K562 (cell line): Measurements from ENCODE around the gene BCAM. TPM values are rescaled to one million over a fixed set of nuclear protein-coding genes. Genes with fewer than 3 reads are reported as not detected.

Experiments used
- FOXP1 ChIP-seq: sonication (generic); formaldehyde crosslinking; IDR thresholded peaks from 2 replicates; pipeline ENCODE4 v1.8.0; 2022; ENCODE audit warnings: mild to moderate bottlenecking, missing genetic modification reagents
- HBP1 ChIP-seq: fragments of 450-650 bp; formaldehyde crosslinking; IDR thresholded peaks from 2 replicates; pipeline ENCODE4 v1.4.0; 2022; ENCODE audit warnings: missing genetic modification characterization
- JUND ChIP-seq, 2 experiments: IDR thresholded peaks; 2 replicates in 1 of 2; 3 replicates in 1 of 2; pipeline ENCODE4 v1.6.1; 2011; ENCODE audit warnings: borderline replicate concordance in 2 of 2, low read depth in 2 of 2, low read length in 2 of 2, improper control_type of control experiment in 1 of 2, missing biosample characterization in 1 of 2, missing genetic modification characterization in 1 of 2, missing genetic modification reagents in 1 of 2
- KDM2B ChIP-seq: fragments of 250-450 bp; sonication (Bioruptor Pico); IDR thresholded peaks from 2 replicates; pipeline ENCODE4 v1.8.0; 2021; ENCODE audit warnings: mild to moderate bottlenecking, moderate library complexity
- MEIS2 ChIP-seq: fragments of 450-650 bp; IDR thresholded peaks from 2 replicates; pipeline ENCODE4 v1.6.1; 2014; ENCODE audit warnings: mild to moderate bottlenecking; ENCODE audit not compliant: partially characterized antibody
- NFRKB ChIP-seq: fragments of 450-650 bp; IDR thresholded peaks from 2 replicates; pipeline ENCODE4 v1.6.1; 2016; ENCODE audit warnings: low read depth
- PHB ChIP-seq: fragments of 250-450 bp; sonication (Bioruptor Pico); IDR thresholded peaks from 2 replicates; pipeline ENCODE4 v1.5.0; 2021
- SMAD2 ChIP-seq: fragments of 150-350 bp; IDR thresholded peaks from 2 replicates; pipeline ENCODE4 v1.6.1; 2014; ENCODE audit warnings: low read depth, mild to moderate bottlenecking, low read length
- ZNF197 ChIP-seq: fragments of 200-800 bp; sonication (Bioruptor generic); IDR thresholded peaks from 2 replicates; pipeline ENCODE4 v1.6.1; 2016; ENCODE audit warnings: low read depth, missing genetic modification characterization, missing compliant biosample characterization
- ZNF445 ChIP-seq: fragments of 250-450 bp; sonication (Bioruptor Pico); IDR thresholded peaks from 2 replicates; pipeline ENCODE4 v1.4.0; 2020; ENCODE audit warnings: low read depth, mild to moderate bottlenecking, moderate library complexity
- ZNF511 ChIP-seq: sonication (generic); formaldehyde crosslinking; IDR thresholded peaks from 2 replicates; pipeline ENCODE4 v1.8.0; 2022; ENCODE audit warnings: mild to moderate bottlenecking, missing genetic modification reagents
- ZNF589 ChIP-seq: fragments of 200-800 bp; sonication (Bioruptor generic); IDR thresholded peaks from 2 replicates; pipeline ENCODE4 v1.6.1; 2016; ENCODE audit warnings: low read depth, missing genetic modification characterization, missing compliant biosample characterization
- polyA plus RNA-seq, 8 experiments: library from polyadenylated mRNA; depleted of rRNA in 4 of 8; stranded (reverse) in 5 of 8; unstranded in 3 of 8; fragments of >200 nt; fragmentation: Nextera tagmentation in 2 of 8; fragmentation: Illumina TruSeq in 1 of 8; extraction: Ambion mirVana in 2 of 8; extraction: Trizol in 1 of 8; gene quantifications; 2 replicates each; pipeline versions ENCODE4 v1.2.1 to v1.2.3, GENCODE V29; 2011 to 2014; ENCODE audit warnings: inconsistent platforms in 1 of 8, missing spikeins in 1 of 8
- total RNA-seq, 7 experiments: library from RNA; depleted of rRNA in 6 of 7; stranded (reverse); fragments of >200 nt in 6 of 7; fragmentation: Illumina TruSeq in 2 of 7; extraction: Trizol in 2 of 7; gene quantifications; 2 replicates each; pipeline versions ENCODE4 v1.2.1 to v1.2.3, GENCODE V29; 2011 to 2021; ENCODE audit warnings: low replicate concordance in 1 of 7
- TF ChIP-seq, protein P1 (sequence below): sonication (generic); IDR thresholded peaks from 2 replicates; pipeline ENCODE4 v1.6.1; 2016
- TF ChIP-seq, protein P2 (sequence below), 2 experiments: fragments of 450-650 bp in 1 of 2; sonication (generic) in 1 of 2; formaldehyde crosslinking in 1 of 2; IDR thresholded peaks; 2 replicates each; pipeline versions ENCODE4 v1.7.1 to v1.9.0; 2016 to 2022; ENCODE audit warnings: inconsistent platforms in 1 of 2, mild to moderate bottlenecking in 1 of 2, missing genetic modification reagents in 1 of 2

BCAM gene
- total and polyA plus RNA-seq, 9 of the 15 experiments (the other 6 are each of a cell fraction or from before 2014, with no cell fraction given), result 0.07 to 1.3 (median 0.33) TPM; not detected in 2

DNA sequence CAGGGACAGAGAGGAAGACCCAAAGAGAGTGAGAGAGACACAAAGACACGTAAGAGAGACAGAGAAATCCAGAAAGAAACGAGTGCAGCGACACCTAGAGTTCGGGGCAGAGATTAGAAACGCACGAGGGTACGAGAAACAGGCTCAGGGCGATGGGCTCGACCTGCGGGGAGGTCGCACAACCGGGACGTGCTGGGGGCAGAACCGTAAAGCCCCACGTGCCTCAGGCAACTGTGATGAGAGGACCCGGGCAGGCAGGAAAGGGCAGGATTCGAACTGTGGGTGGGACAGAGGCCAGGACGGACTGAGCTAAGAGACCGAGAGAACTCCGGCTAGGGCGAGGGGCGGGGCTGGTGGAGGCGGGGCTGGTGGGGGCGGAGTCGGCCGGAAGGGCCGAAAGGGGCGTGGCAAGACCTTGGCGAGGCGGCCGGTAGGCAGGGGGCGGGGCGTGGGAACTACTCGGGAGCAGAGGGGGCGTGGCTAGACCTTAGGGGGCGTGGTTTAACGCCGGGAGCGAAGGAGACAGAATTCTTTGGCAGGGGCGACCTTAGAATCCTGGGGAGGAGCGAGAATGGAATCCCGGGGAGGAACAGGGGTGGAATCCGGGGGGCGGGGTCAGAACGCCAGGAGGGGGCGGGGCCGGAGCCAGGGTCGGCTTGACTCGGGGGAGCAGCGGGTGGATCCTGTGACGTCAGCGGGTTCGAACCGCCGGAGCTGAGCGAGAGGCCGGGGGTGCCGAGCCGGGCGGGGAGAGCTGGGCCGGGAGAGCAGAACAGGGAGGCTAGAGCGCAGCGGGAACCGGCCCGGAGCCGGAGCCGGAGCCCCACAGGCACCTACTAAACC lies 36.9 kb downstream of the BCAM start, which contains the start of gene NECTIN2 (continued):
- TF ChIP-seq JUND (IDR thresholded peaks at IDR 0.05; ENCODE audit: borderline replicate concordance, low read depth, low read length) (peak; percentile 17; the same call in 1 of the 2 replicates), JUND (tag; IDR thresholded peaks at IDR 0.05; ENCODE audit: borderline replicate concordance, low read depth, low read length) (no peak; the same call in 2 of the 3 replicates), ZNF445 (CRISPR knock-in tag) (no peak), SMAD2 (no peak), MEIS2 (no peak), NFRKB (peak; percentile 12; the same call in 1 of the 2 replicates), HBP1 (CRISPR knock-in tag) (peak; percentile 88), ZNF589 (CRISPR knock-in tag) (no peak), PHB (CRISPR knock-in tag) (no peak), KDM2B (CRISPR knock-in tag) (0 out of 2 replicates have a peak, but pooled peaks have one; percentile 19), ZNF197 (CRISPR knock-in tag) (no peak), ZNF511 (no peak), FOXP1 (CRISPR knock-in tag) (no peak)
- TF ChIP-seq, protein P1, sequence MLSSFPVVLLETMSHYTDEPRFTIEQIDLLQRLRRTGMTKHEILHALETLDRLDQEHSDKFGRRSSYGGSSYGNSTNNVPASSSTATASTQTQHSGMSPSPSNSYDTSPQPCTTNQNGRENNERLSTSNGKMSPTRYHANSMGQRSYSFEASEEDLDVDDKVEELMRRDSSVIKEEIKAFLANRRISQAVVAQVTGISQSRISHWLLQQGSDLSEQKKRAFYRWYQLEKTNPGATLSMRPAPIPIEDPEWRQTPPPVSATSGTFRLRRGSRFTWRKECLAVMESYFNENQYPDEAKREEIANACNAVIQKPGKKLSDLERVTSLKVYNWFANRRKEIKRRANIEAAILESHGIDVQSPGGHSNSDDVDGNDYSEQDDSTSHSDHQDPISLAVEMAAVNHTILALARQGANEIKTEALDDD, result no peak
- TF ChIP-seq, protein P2, sequence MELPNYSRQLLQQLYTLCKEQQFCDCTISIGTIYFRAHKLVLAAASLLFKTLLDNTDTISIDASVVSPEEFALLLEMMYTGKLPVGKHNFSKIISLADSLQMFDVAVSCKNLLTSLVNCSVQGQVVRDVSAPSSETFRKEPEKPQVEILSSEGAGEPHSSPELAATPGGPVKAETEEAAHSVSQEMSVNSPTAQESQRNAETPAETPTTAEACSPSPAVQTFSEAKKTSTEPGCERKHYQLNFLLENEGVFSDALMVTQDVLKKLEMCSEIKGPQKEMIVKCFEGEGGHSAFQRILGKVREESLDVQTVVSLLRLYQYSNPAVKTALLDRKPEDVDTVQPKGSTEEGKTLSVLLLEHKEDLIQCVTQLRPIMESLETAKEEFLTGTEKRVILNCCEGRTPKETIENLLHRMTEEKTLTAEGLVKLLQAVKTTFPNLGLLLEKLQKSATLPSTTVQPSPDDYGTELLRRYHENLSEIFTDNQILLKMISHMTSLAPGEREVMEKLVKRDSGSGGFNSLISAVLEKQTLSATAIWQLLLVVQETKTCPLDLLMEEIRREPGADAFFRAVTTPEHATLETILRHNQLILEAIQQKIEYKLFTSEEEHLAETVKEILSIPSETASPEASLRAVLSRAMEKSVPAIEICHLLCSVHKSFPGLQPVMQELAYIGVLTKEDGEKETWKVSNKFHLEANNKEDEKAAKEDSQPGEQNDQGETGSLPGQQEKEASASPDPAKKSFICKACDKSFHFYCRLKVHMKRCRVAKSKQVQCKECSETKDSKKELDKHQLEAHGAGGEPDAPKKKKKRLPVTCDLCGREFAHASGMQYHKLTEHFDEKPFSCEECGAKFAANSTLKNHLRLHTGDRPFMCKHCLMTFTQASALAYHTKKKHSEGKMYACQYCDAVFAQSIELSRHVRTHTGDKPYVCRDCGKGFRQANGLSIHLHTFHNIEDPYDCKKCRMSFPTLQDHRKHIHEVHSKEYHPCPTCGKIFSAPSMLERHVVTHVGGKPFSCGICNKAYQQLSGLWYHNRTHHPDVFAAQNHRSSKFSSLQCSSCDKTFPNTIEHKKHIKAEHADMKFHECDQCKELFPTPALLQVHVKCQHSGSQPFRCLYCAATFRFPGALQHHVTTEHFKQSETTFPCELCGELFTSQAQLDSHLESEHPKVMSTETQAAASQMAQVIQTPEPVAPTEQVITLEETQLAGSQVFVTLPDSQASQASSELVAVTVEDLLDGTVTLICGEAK (IDR thresholded peaks at IDR 0.05), result no peak
- TF ChIP-seq, protein P2 (CRISPR knock-in tag; IDR thresholded peaks at IDR 0.05), result no peak
